Parathyroid adenoma (tissue), 2 donors: ENCODE results near the gene SENP8.

ENCODE experiments used
- H2AFZ ChIP-seq: fragments of 300-600 bp; sonication (generic); one replicate; pipeline ENCODE4 v1.7.0; 2017; ENCODE audit warnings: antibody characterized with exemption, mild to moderate bottlenecking
- H3K27ac ChIP-seq: fragments of 300-600 bp; sonication (generic); one replicate; pipeline ENCODE4 v1.7.0; 2017
- H3K27me3 ChIP-seq: fragments of 300-600 bp; sonication (generic); one replicate; pipeline ENCODE4 v1.7.0; 2017; ENCODE audit warnings: low read length; ENCODE audit not compliant: control insufficient read depth, insufficient read depth
- H3K36me3 ChIP-seq: fragments of 300-600 bp; sonication (generic); one replicate; pipeline ENCODE4 v1.7.0; 2017; ENCODE audit warnings: low read length; ENCODE audit not compliant: control insufficient read depth, insufficient read depth
- H3K4me1 ChIP-seq: fragments of 300-600 bp; sonication (generic); one replicate; pipeline ENCODE4 v1.7.0; 2017; ENCODE audit warnings: control low read depth
- H3K4me2 ChIP-seq: fragments of 300-600 bp; sonication (generic); one replicate; pipeline ENCODE4 v1.7.0; 2017; ENCODE audit warnings: low read length
- H3K4me3 ChIP-seq: fragments of 300-600 bp; sonication (generic); one replicate; pipeline ENCODE4 v1.7.0; 2017; ENCODE audit warnings: low read depth, low read length
- H3K79me2 ChIP-seq: fragments of 300-600 bp; sonication (generic); one replicate; pipeline ENCODE4 v1.7.0; 2017; ENCODE audit warnings: control low read depth
- H3K9ac ChIP-seq: fragments of 300-600 bp; sonication (generic); one replicate; pipeline ENCODE4 v1.7.0; 2017; ENCODE audit warnings: mild to moderate bottlenecking
- H3K9me3 ChIP-seq: fragments of 300-600 bp; sonication (generic); one replicate; pipeline ENCODE4 v1.7.0; 2017; ENCODE audit warnings: low read length; ENCODE audit not compliant: control insufficient read depth
- CTCF ChIP-seq: fragments of 300-600 bp; sonication (generic); IDR thresholded peaks from one replicate; pipeline ENCODE4 v1.7.0; 2017; ENCODE audit warnings: antibody characterized with exemption, mild to moderate bottlenecking
- donor health status: primary hyperparathyroidism.

SENP8 gene

GRCh38 chr15:72173401-72173800 is 55.2 kb downstream of the SENP8 start:
- H3K27me3 ChIP-seq, result no peaks in the 10 kb centered on the region
- H3K27ac ChIP-seq, result no peak overlapping the region
- no peak overlapping the region for H2AFZ ChIP-seq
- no peak overlapping the region for H3K9ac ChIP-seq
- H3K79me2 ChIP-seq, result no peaks in the 10 kb centered on the region
- TF ChIP-seq CTCF, result no peak
- no peaks in the 10 kb centered on the region for H3K9me3 ChIP-seq
- no peaks in the 10 kb centered on the region for H3K36me3 ChIP-seq
- H3K4me2 ChIP-seq, result no peak overlapping the region
- no peak overlapping the region for H3K4me3 ChIP-seq
- H3K4me1 ChIP-seq, result no peaks in the 10 kb centered on the region

DNA sequence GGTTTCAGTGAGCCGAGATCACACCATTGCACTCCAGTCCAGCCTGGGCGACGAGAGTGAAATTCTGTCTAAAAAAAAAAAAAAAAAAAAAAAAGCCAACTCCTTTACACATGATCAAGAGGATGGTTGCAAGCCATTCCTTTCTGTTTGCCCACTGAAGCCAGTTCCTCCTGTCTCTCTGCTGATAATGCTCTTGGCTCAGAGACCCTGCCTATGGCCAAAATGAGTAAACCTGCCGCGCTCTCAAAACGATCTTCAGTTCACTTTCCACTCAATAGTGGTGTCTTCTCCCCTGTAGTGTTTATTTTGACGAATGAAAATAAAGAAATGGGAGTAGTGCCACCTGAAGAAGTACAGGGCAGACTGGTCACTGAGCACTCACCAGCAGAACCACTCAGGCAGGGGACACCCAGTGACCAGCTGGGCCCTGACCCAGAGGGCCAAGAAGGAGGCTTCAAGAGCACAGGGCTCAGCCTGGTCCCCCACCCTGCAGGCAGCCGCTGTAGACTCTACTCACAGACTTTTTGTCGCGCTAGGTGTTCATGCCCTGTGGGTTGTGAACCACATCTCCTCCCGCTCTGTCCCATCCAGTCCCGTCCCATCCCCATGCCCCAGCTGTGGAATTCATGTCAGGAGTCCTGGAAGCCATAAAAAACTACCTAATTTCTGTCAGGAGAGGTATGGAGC is 55.8 kb downstream of the SENP8 start:
- H3K9ac ChIP-seq, result no peak overlapping the region
- H3K9me3 ChIP-seq, result no peaks in the 10 kb centered on the region
- H3K4me1 ChIP-seq, result no peaks in the 10 kb centered on the region
- H2AFZ ChIP-seq, result no peak overlapping the region
- TF ChIP-seq CTCF, result no peak
- H3K4me2 ChIP-seq, result no peak overlapping the region
- no peaks in the 10 kb centered on the region for H3K27me3 ChIP-seq
- no peaks in the 10 kb centered on the region for H3K36me3 ChIP-seq
- no peak overlapping the region for H3K27ac ChIP-seq
- H3K79me2 ChIP-seq, result no peaks in the 10 kb centered on the region
- no peak overlapping the region for H3K4me3 ChIP-seq

GRCh38 chr15:72174551-72175165 is 56.5 kb downstream of the SENP8 start:
- Histone ChIP-seq H3K4me3 (no peak overlapping the region), H3K9me3 (no peaks in the 10 kb centered on the region), H3K4me2 (no peak overlapping the region), H3K4me1 (no peaks in the 10 kb centered on the region), H3K36me3 (no peaks in the 10 kb centered on the region), H3K9ac (no peak overlapping the region), H2AFZ (no peak overlapping the region), H3K27ac (no peak overlapping the region), H3K79me2 (no peaks in the 10 kb centered on the region), H3K27me3 (no peaks in the 10 kb centered on the region)
- TF ChIP-seq CTCF, result no peak

- H3K4me3 ChIP-seq, result no peak overlapping the region
- no peaks in the 10 kb centered on the region for H3K9me3 ChIP-seq
- no peak overlapping the region for H3K9ac ChIP-seq
- no peak for TF ChIP-seq CTCF
- H3K4me2 ChIP-seq, result no peak overlapping the region
- H3K79me2 ChIP-seq, result no peaks in the 10 kb centered on the region
- H2AFZ ChIP-seq, result no peak overlapping the region
- no peaks in the 10 kb centered on the region for H3K27me3 ChIP-seq
- H3K27ac ChIP-seq, result no peak overlapping the region
- no peaks in the 10 kb centered on the region for H3K4me1 ChIP-seq
- no peaks in the 10 kb centered on the region for H3K36me3 ChIP-seq
These were observed 57.2 kb downstream of the SENP8 start for GRCh38 chr15:72175186-72176044.
